ENCODE measurements around the gene DSTN.

The DSTN gene

GRCh38 chr20:17646209-17646960, 76.5 kb downstream of the DSTN start:
- Histone ChIP-seq H3K9ac (ENCODE audit: low read length) (no peak overlapping the region), H3F3A (ENCODE audit: insufficient read depth, low read length) (no peaks in the 10 kb centered on the region), H3K4me3 (ENCODE audit: low read depth, low read length, poor library complexity, severe bottlenecking) (no peak overlapping the region), H3K4me1 (ENCODE audit: insufficient read depth, low read length, severe bottlenecking) (peaks cover 72% of the 10 kb centered on the region), H3K9me3 (ENCODE audit: low read length) (no peaks in the 10 kb centered on the region), H3K27ac (ENCODE audit: low read depth, low read length, poor library complexity, severe bottlenecking) (no peak overlapping the region), H2AFZ (ENCODE audit: low read length) (no peak overlapping the region), H4K20me1 (ENCODE audit: insufficient read depth, low read length) (no peaks in the 10 kb centered on the region), H3K4me2 (ENCODE audit: low read length) (no peak overlapping the region), H3K36me3 (ENCODE audit: insufficient read depth, low read length) (peaks cover 9% of the 10 kb centered on the region), H3K79me2 (ENCODE audit: insufficient read depth, low read length) (no peaks in the 10 kb centered on the region), H3K27me3 (ENCODE audit: insufficient read depth, low read length) (no peaks in the 10 kb centered on the region), H3K9me2 (ENCODE audit: low read depth, low read length) (no peaks in the 10 kb centered on the region)
- TF ChIP-seq EZH2 (IDR thresholded peaks at IDR 0.05; ENCODE audit: borderline replicate concordance, low read length) (no peak), CTCF (IDR thresholded peaks at IDR 0.05; ENCODE audit: low read length) (no peak)

- Histone ChIP-seq H3K27ac (ENCODE audit: low read depth, low read length, poor library complexity, severe bottlenecking) (no peak overlapping the region), H3K4me3 (ENCODE audit: low read depth, low read length, poor library complexity, severe bottlenecking) (no peak overlapping the region), H4K20me1 (ENCODE audit: insufficient read depth, low read length) (no peaks in the 10 kb centered on the region), H3K9me3 (ENCODE audit: low read length) (no peaks in the 10 kb centered on the region), H3K36me3 (ENCODE audit: insufficient read depth, low read length) (peaks cover 9% of the 10 kb centered on the region; the same call in 1 of the 2 replicates), H2AFZ (ENCODE audit: low read length) (no peak overlapping the region), H3K4me1 (ENCODE audit: insufficient read depth, low read length, severe bottlenecking) (peaks cover 76% of the 10 kb centered on the region), H3K9ac (ENCODE audit: low read length) (no peak overlapping the region), H3K79me2 (ENCODE audit: insufficient read depth, low read length) (no peaks in the 10 kb centered on the region), H3F3A (ENCODE audit: insufficient read depth, low read length) (no peaks in the 10 kb centered on the region), H3K27me3 (ENCODE audit: insufficient read depth, low read length) (no peaks in the 10 kb centered on the region), H3K4me2 (ENCODE audit: low read length) (no peak overlapping the region), H3K9me2 (ENCODE audit: low read depth, low read length) (no peaks in the 10 kb centered on the region)
- TF ChIP-seq EZH2 (IDR thresholded peaks at IDR 0.05; ENCODE audit: borderline replicate concordance, low read length) (no peak), CTCF (IDR thresholded peaks at IDR 0.05; ENCODE audit: low read length) (no peak)
Measured at GRCh38 chr20:17646961-17647301, 77.1 kb downstream of the DSTN start.

- no peak overlapping the region for H3K4me3 ChIP-seq (ENCODE audit: low read depth, low read length, poor library complexity, severe bottlenecking)
- H3K9me2 ChIP-seq (ENCODE audit: low read depth, low read length): no peaks in the 10 kb centered on the region
- H3K27me3 ChIP-seq (ENCODE audit: insufficient read depth, low read length): no peaks in the 10 kb centered on the region
- H3K4me1 ChIP-seq (ENCODE audit: insufficient read depth, low read length, severe bottlenecking): peaks cover 83% of the 10 kb centered on the region
- TF ChIP-seq EZH2 (IDR thresholded peaks at IDR 0.05; ENCODE audit: borderline replicate concordance, low read length) (no peak), CTCF (IDR thresholded peaks at IDR 0.05; ENCODE audit: low read length) (no peak)
- H3K27ac ChIP-seq (ENCODE audit: low read depth, low read length, poor library complexity, severe bottlenecking): peak overlapping the region; percentile 6
- no peaks in the 10 kb centered on the region for H3K9me3 ChIP-seq (ENCODE audit: low read length)
- H3K79me2 ChIP-seq (ENCODE audit: insufficient read depth, low read length): no peaks in the 10 kb centered on the region
- no peak overlapping the region; the same call in 1 of the 2 replicates for H3K4me2 ChIP-seq (ENCODE audit: low read length)
- no peaks in the 10 kb centered on the region for H4K20me1 ChIP-seq (ENCODE audit: insufficient read depth, low read length)
- H3F3A ChIP-seq (ENCODE audit: insufficient read depth, low read length): no peaks in the 10 kb centered on the region
- H3K9ac ChIP-seq (ENCODE audit: low read length): no peak overlapping the region
- H2AFZ ChIP-seq (ENCODE audit: low read length): no peak overlapping the region
- H3K36me3 ChIP-seq (ENCODE audit: insufficient read depth, low read length): peaks cover 9% of the 10 kb centered on the region; the same call in 1 of the 2 replicates
Measured at GRCh38 chr20:17647391-17648314, 77.8 kb downstream of the DSTN start.
